Measurements from ENCODE around the gene MTHFD2L.

The MTHFD2L gene

GRCh38 chr4:74168841-74169240 is 10.9 kb downstream of the MTHFD2L start:
- no peaks in the 10 kb centered on the region for H3K4me1 ChIP-seq (ENCODE audit: control insufficient read depth, insufficient read depth, low read length)
- no peak overlapping the region for H3K27ac ChIP-seq (ENCODE audit: extremely low read depth, low read depth, low read length)
- POLR2A ChIA-PET, result no interaction called here
- H3K4me3 ChIP-seq (ENCODE audit: low read depth, low read length), result no peak overlapping the region
- no peaks in the 10 kb centered on the region for H3K9me3 ChIP-seq (ENCODE audit: control insufficient read depth, insufficient read depth, low read depth, low read length)
- CTCF ChIA-PET, result no interaction called here
- TF ChIP-seq ZNF335 (tag by site-specific recombination; conservative IDR thresholded peaks at IDR 0.05) (no peak), ZNF274 (IDR thresholded peaks at IDR 0.05; ENCODE audit: low read length) (no peak), ZNF274 (tag by site-specific recombination; IDR thresholded peaks at IDR 0.05; ENCODE audit: borderline replicate concordance) (no peak), ZNF404 (tag by site-specific recombination; IDR thresholded peaks at IDR 0.05) (no peak), INSM2 (tag by site-specific recombination; IDR thresholded peaks at IDR 0.05) (no peak), ZNF510 (tag by site-specific recombination; IDR thresholded peaks at IDR 0.05; ENCODE audit: insufficient replicate concordance) (no peak), GFI1B (tag by site-specific recombination; IDR thresholded peaks at IDR 0.05) (no peak), CTCF (tag by site-specific recombination; IDR thresholded peaks at IDR 0.05) (no peak), ZNF600 (tag by site-specific recombination; IDR thresholded peaks at IDR 0.05) (no peak), ZNF621 (tag by site-specific recombination; IDR thresholded peaks at IDR 0.05) (no peak), ZNF138 (tag by site-specific recombination; IDR thresholded peaks at IDR 0.05; ENCODE audit: borderline replicate concordance) (no peak), ZSCAN16 (tag by site-specific recombination; IDR thresholded peaks at IDR 0.05) (no peak)
- TF ChIP-seq, protein P1, sequence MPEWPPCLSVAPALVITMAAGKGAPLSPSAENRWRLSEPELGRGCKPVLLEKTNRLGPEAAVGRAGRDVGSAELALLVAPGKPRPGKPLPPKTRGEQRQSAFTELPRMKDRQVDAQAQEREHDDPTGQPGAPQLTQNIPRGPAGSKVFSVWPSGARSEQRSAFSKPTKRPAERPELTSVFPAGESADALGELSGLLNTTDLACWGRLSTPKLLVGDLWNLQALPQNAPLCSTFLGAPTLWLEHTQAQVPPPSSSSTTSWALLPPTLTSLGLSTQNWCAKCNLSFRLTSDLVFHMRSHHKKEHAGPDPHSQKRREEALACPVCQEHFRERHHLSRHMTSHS (tag by site-specific recombination; IDR thresholded peaks at IDR 0.05), result no peak
- TF ChIP-seq, protein P2, sequence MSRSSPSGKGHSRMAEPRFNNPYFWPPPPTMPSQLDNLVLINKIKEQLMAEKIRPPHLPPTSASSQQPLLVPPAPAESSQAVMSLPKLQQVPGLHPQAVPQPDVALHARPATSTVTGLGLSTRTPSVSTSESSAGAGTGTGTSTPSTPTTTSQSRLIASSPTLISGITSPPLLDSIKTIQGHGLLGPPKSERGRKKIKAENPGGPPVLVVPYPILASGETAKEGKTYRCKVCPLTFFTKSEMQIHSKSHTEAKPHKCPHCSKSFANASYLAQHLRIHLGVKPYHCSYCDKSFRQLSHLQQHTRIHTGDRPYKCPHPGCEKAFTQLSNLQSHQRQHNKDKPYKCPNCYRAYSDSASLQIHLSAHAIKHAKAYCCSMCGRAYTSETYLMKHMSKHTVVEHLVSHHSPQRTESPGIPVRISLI (tag by site-specific recombination; IDR thresholded peaks at IDR 0.05), result no peak
- H3K36me3 ChIP-seq (ENCODE audit: control insufficient read depth in 2 of 2, insufficient read depth in 1 of 2, low read length in 2 of 2), result peaks cover 0 to 4% of the 10 kb centered on the region in 2 experiments; a peak in 1 of 3 replicates

DNA sequence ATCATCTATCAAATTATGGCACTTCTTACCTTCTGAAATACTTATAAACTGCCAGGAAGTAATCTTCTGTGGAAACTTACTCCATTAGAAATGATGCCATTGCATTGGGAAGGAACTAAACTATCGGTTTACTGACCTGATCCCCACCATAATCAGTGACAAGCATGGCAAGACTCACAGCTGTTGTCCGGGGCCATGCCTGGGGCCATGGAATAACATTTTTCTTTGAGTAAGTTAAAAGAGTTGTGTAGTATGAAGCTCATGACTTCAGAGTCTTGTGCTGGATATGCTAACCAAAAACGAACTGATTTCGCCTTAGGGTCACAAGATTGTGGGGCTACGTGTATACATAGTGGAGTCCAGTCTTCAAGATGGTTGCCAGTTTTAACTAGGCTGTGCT is 15.4 kb downstream of the MTHFD2L start:
- Histone ChIP-seq H3K36me3 (ENCODE audit: control insufficient read depth in 2 of 2, insufficient read depth in 1 of 2, low read length in 2 of 2) (no peaks in the 10 kb centered on the region), H3K27ac (ENCODE audit: extremely low read depth, low read depth, low read length) (no peak overlapping the region), H3K4me1 (ENCODE audit: control insufficient read depth, insufficient read depth, low read length) (no peaks in the 10 kb centered on the region), H3K9me3 (ENCODE audit: control insufficient read depth, insufficient read depth, low read depth, low read length) (no peaks in the 10 kb centered on the region), H3K4me3 (ENCODE audit: low read depth, low read length) (no peak overlapping the region)
- TF ChIP-seq ZBTB10 (tag by site-specific recombination; IDR thresholded peaks at IDR 0.05) (no peak), ZNF529 (tag by site-specific recombination; IDR thresholded peaks at IDR 0.05; ENCODE audit: insufficient replicate concordance) (no peak), ZEB2 (tag by site-specific recombination; IDR thresholded peaks at IDR 0.05) (no peak), ZBTB21 (tag by site-specific recombination; IDR thresholded peaks at IDR 0.05) (no peak), GLIS2 (tag by site-specific recombination; IDR thresholded peaks at IDR 0.05) (no peak), ZNF585B (tag by site-specific recombination; IDR thresholded peaks at IDR 0.05) (no peak), ZNF19 (tag by site-specific recombination; IDR thresholded peaks at IDR 0.05; ENCODE audit: low read depth) (no peak)
- POLR2A ChIA-PET, result no interaction called here
- CTCF ChIA-PET, result no interaction called here
